GM12878 (cell line): ENCODE data around the gene MYOM3. TPM values are rescaled to one million over a fixed set of nuclear protein-coding genes. Genes with fewer than 3 reads are reported as not detected.

Source experiments
- ATAC-seq: fragments of 200-7000 bp; cut with Tn5 transposase; 3 replicates; pipeline ENCODE4 v1.9.1; 2020; ENCODE audit warnings: mild to moderate bottlenecking, moderate library complexity
- BruUV-seq: library from RNA; stranded (reverse); fragments of 400-500 nt; replicated peaks from 2 replicates; lab custom pipeline; 2021; lab: Mats Ljungman, UMichigan
- CTCF ChIA-PET: fragments of 300-600 bp; sonication (Branson Sonifier 250); formaldehyde crosslinking; extraction: SDS; loops from one replicate; lab custom pipeline; 2021; ENCODE audit warnings: inconsistent platforms; lab: Yijun Ruan, JAX
- POLR2A ChIA-PET: fragments of 350-600 bp; formaldehyde crosslinking; extraction: SDS; loops from one replicate; lab custom pipeline; 2021; ENCODE audit warnings: inconsistent platforms; lab: Charles Lee
- RAD21 ChIA-PET: fragments of 300-600 bp; sonication (Branson Sonifier 250); formaldehyde crosslinking; loops from one replicate; lab custom pipeline; 2023; ENCODE audit warnings: antibody characterized with exemption; ENCODE audit not compliant: unreplicated experiment; lab: Charles Lee
- SMC1A ChIA-PET: fragments of 300-600 bp; sonication (Branson Sonifier 250); formaldehyde crosslinking; loops from one replicate; lab custom pipeline; 2023; ENCODE audit not compliant: unreplicated experiment, uncharacterized antibody; lab: Charles Lee
- DNase-seq: peaks from one replicate; pipeline ENCODE4 v3.0.0-alpha.2; 2011; ENCODE audit warnings: low read depth, low spot score
- FAIRE-seq: peaks from 3 replicates; lab custom pipeline; 2011; peaks lifted over from hg19 to GRCh38; lab: Jason Lieb, UNC
- H2AFZ ChIP-seq: 2 replicates; pipeline ENCODE4 v1.6.0; 2011; ENCODE audit warnings: low read depth, low read length, control low read depth; ENCODE audit not compliant: control insufficient read depth
- H3K27ac ChIP-seq: 2 replicates; pipeline ENCODE4 v1.5.1; 2011; ENCODE audit warnings: control low read depth; ENCODE audit not compliant: control insufficient read depth, insufficient read depth
- H3K27me3 ChIP-seq, 2 experiments: replicated peaks in 1 of 2; 2 replicates each; pipeline versions ENCODE4 v1.6.0 to v1.6.1; 2011; ENCODE audit warnings: low read length in 1 of 2; ENCODE audit not compliant: control insufficient read depth in 2 of 2, insufficient read depth in 2 of 2
- H3K36me3 ChIP-seq, 2 experiments: 2 replicates each; pipeline ENCODE4 v1.5.1; 2011; ENCODE audit warnings: low read length in 1 of 2; ENCODE audit not compliant: control insufficient read depth in 2 of 2, insufficient read depth in 2 of 2
- H3K4me1 ChIP-seq: 2 replicates; pipeline ENCODE4 v1.6.1; 2011; ENCODE audit warnings: mild to moderate bottlenecking, low read length, moderate library complexity, mixed read lengths; ENCODE audit not compliant: control insufficient read depth, insufficient read depth
- H3K4me2 ChIP-seq: 2 replicates; pipeline ENCODE4 v1.6.0; 2011; ENCODE audit warnings: control low read depth; ENCODE audit not compliant: control insufficient read depth, insufficient read depth
- H3K4me3 ChIP-seq: fragments of 200-600 bp; sonication (generic); 2 replicates; pipeline ENCODE4 v1.5.1; 2016
- H3K79me2 ChIP-seq: 2 replicates; pipeline ENCODE4 v1.6.0; 2011; ENCODE audit warnings: low read length; ENCODE audit not compliant: control insufficient read depth, insufficient read depth
- H3K9ac ChIP-seq: 2 replicates; pipeline ENCODE4 v1.8.0; 2011; ENCODE audit warnings: low read length, control low read depth, mixed read lengths; ENCODE audit not compliant: control insufficient read depth, insufficient read depth
- H3K9me3 ChIP-seq: replicated peaks from 3 replicates; pipeline ENCODE4 v1.5.1; 2011; ENCODE audit warnings: mild to moderate bottlenecking, low read length; ENCODE audit not compliant: control insufficient read depth, insufficient read depth
- H4K20me1 ChIP-seq: 2 replicates; pipeline ENCODE4 v1.6.0; 2011; ENCODE audit not compliant: control insufficient read depth, insufficient read depth
- ASH2L ChIP-seq: fragments of 300-600, 200-600 bp; sonication (generic); IDR thresholded peaks from 2 replicates; pipeline ENCODE4 v1.6.1; 2017; ENCODE audit warnings: low read depth, mild to moderate bottlenecking, borderline replicate concordance
- BCL11A ChIP-seq: IDR thresholded peaks from 2 replicates; pipeline ENCODE4 v1.6.1; 2011; ENCODE audit warnings: low read depth, low read length
- ESRRA ChIP-seq: IDR thresholded peaks from 2 replicates; pipeline ENCODE4 v1.6.1; 2012; ENCODE audit warnings: mild to moderate bottlenecking, low read length, improper control_type of control experiment
- HCFC1 ChIP-seq: fragments of 150-350 bp; IDR thresholded peaks from 2 replicates; pipeline ENCODE4 v1.6.1; 2014; ENCODE audit warnings: low read length
- KAT2A ChIP-seq: conservative IDR thresholded peaks from 2 replicates; pipeline ENCODE4 v1.6.1; 2011; ENCODE audit warnings: low read depth, low read length; ENCODE audit not compliant: control insufficient read depth
- NFIC ChIP-seq: IDR thresholded peaks from 2 replicates; pipeline ENCODE4 v1.6.1; 2012; ENCODE audit warnings: low read depth, mild to moderate bottlenecking, inconsistent platforms, low read length, moderate library complexity
- NR2C1 ChIP-seq: fragments of 450-650 bp; IDR thresholded peaks from 2 replicates; pipeline ENCODE4 v1.6.1; 2017; ENCODE audit warnings: antibody characterized with exemption, mild to moderate bottlenecking, moderate library complexity
- RAD21 ChIP-seq: IDR thresholded peaks from 2 replicates; pipeline ENCODE4 v1.6.1; 2011; ENCODE audit warnings: mild to moderate bottlenecking, low read depth, low read length, moderate library complexity; ENCODE audit not compliant: insufficient read depth
- RELA ChIP-seq: fragments of 450-650 bp; IDR thresholded peaks from 2 replicates; pipeline ENCODE4 v1.8.0; 2014; ENCODE audit warnings: borderline replicate concordance; ENCODE audit not compliant: partially characterized antibody
- SUZ12 ChIP-seq: fragments of 200-600 bp; sonication (generic); IDR thresholded peaks from one replicate; pipeline ENCODE4 v1.6.1; 2018; ENCODE audit warnings: antibody characterized with exemption, mild to moderate bottlenecking; ENCODE audit not compliant: unreplicated experiment
- WGBS: methylation state at CpG from one replicate; pipeline ENCODE4 v1.1.6; 2016; ENCODE audit warnings: low lambda C conversion rate; ENCODE audit not compliant: insufficient replicate concordance, insufficient coverage; ENCODE audit errors: missing lambda C conversion rate; 5-methylcytosine and 5-hydroxymethylcytosine counted together
- in situ Hi-C: fragments of 300-500 bp; cut with MboI; formaldehyde crosslinking; loops from 9 replicates; pipeline ENCODE4 v1.14.3; 2018; ENCODE audit warnings: mixed read lengths
- intact Hi-C: fragments of 100-400 bp; cut with micrococcal nuclease; formaldehyde crosslinking; loops from one replicate; pipeline ENCODE4 v1.14.2; 2022; ENCODE audit not compliant: unreplicated experiment
- polyA plus RNA-seq, 11 experiments: library from polyadenylated mRNA; depleted of rRNA in 4 of 11; unstranded in 6 of 11; stranded (reverse) in 5 of 11; fragments of >200 nt; fragmentation: Nextera tagmentation in 4 of 11; fragmentation: Illumina TruSeq in 1 of 11; extraction: Ambion mirVana in 4 of 11; extraction: Trizol in 1 of 11; gene quantifications; 1 replicate in 1 of 11; 2 replicates in 10 of 11; pipeline versions ENCODE4 v1.2.1 to v1.2.3, GENCODE V29; 2011 to 2016; ENCODE audit warnings: inconsistent platforms in 2 of 11, missing spikeins in 2 of 11, low read depth in 1 of 11
- total RNA-seq, 4 experiments: library from RNA; depleted of rRNA in 3 of 4; stranded (reverse); fragments of >200 nt in 3 of 4; fragmentation: Illumina TruSeq in 1 of 4; extraction: Trizol in 1 of 4; gene quantifications; 2 replicates each; pipeline versions ENCODE4 v1.2.1 to v1.2.3, GENCODE V29; 2013 to 2021
- TF ChIP-seq, protein P1 (sequence below): fragments of 150-350 bp; IDR thresholded peaks from 2 replicates; pipeline ENCODE4 v1.6.1; 2014; ENCODE audit warnings: mild to moderate bottlenecking, low read depth, low read length
- TF ChIP-seq, protein P2 (sequence below): IDR thresholded peaks from 2 replicates; pipeline ENCODE4 v1.6.1; 2012; ENCODE audit warnings: improper control_type of control experiment, low read depth, low read length; ENCODE audit not compliant: insufficient replicate concordance
- TF ChIP-seq, protein P3 (sequence below), 3 experiments: IDR thresholded peaks in 2 of 3; conservative IDR thresholded peaks in 1 of 3; 2 replicates each; pipeline ENCODE4 v1.5.1; 2011; ENCODE audit warnings: low read depth in 3 of 3, low read length in 3 of 3, mild to moderate bottlenecking in 3 of 3, control low read depth in 2 of 3, moderate library complexity in 2 of 3, inconsistent platforms in 1 of 3, mixed read lengths in 1 of 3; ENCODE audit not compliant: control insufficient read depth in 2 of 3, insufficient read depth in 1 of 3; ENCODE audit errors: extremely low read depth in 1 of 3
- TF ChIP-seq, protein P4 (sequence below): fragments of 450-650 bp; IDR thresholded peaks from 2 replicates; pipeline ENCODE4 v1.6.1; 2017; ENCODE audit warnings: borderline replicate concordance

The MYOM3 gene
- total and polyA plus RNA-seq, 10 of the 15 experiments (the other 5 are each of a cell fraction or from before 2014, with no cell fraction given), result 0.06 TPM; not detected in 9

DNA sequence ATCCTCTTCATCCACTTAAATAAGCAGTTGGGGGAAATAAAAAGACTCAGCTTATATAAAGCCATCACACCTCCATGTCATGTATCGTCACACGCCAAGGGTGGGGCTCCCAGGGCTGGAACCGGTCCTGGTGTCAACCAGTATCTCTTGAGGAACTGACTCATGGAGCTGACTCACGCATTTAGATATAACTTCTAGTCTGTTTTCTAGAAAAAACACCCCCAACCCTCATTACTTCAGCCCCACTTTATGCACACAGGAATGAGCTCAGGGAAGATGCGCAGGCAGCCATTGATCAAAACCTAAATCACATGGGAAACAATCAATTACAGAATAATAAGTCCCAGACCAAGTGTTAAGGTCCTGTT, 37.9 kb upstream of the MYOM3 start:
- FAIRE-seq (no peak), DNase-seq (no peak), ATAC-seq (no peak)
- Histone ChIP-seq H3K79me2 (no peaks in the 10 kb centered on the region), H3K4me3 (no peak overlapping the region), H3K4me2 (no peak overlapping the region), H3K9me3 (no peaks in the 10 kb centered on the region), H2AFZ (no peak overlapping the region), H3K27ac (no peak overlapping the region), H4K20me1 (no peaks in the 10 kb centered on the region; the same call in 1 of the 2 replicates), H3K9ac (no peak overlapping the region), H3K27me3 (peaks cover 3 to 4% of the 10 kb centered on the region in 2 experiments; a peak in 3 of 4 replicates), H3K4me1 (peaks cover 5% of the 10 kb centered on the region), H3K36me3 (no peaks in the 10 kb centered on the region)
- in situ Hi-C loops (no loop called here), intact Hi-C loops (loop anchor here (1.0 to 5.0 kb wide), 3 partner anchors 49 to 242 kb away; no protein-coding TSS in a partner anchor)
- WGBS, result 67% methylated on average over 5 of the region's 5 CpGs
- ChIA-PET SMC1A (interaction anchor here (0.8 to 9.5 kb wide), 11 partner anchors 9 to 376 kb away, joined by 3 to 104 read pairs (median 6); no protein-coding TSS in a partner anchor), POLR2A (interaction anchor here (0.5 to 1.6 kb wide), 4 partner anchors 52 to 241 kb away, joined by 3 to 4 read pairs (median 3); no protein-coding TSS in a partner anchor), CTCF (interaction anchor here (0.6 to 10.4 kb wide), 45 partner anchors 9 to 1746 kb away, joined by 3 to 134 read pairs (median 4); partner anchors contain the start of genes IFNLR1 and NIPAL3), RAD21 (interaction anchor here (0.6 to 4.9 kb wide), 12 partner anchors 33 to 263 kb away, joined by 3 to 80 read pairs (median 4); no protein-coding TSS in a partner anchor)
- TF ChIP-seq SUZ12, result no peak
- no peak for TF ChIP-seq KAT2A
- TF ChIP-seq NR2C1, result no peak
- no peak for TF ChIP-seq RELA
- TF ChIP-seq, protein P1, sequence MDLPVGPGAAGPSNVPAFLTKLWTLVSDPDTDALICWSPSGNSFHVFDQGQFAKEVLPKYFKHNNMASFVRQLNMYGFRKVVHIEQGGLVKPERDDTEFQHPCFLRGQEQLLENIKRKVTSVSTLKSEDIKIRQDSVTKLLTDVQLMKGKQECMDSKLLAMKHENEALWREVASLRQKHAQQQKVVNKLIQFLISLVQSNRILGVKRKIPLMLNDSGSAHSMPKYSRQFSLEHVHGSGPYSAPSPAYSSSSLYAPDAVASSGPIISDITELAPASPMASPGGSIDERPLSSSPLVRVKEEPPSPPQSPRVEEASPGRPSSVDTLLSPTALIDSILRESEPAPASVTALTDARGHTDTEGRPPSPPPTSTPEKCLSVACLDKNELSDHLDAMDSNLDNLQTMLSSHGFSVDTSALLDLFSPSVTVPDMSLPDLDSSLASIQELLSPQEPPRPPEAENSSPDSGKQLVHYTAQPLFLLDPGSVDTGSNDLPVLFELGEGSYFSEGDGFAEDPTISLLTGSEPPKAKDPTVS, result no peak
- no peak for TF ChIP-seq ESRRA
- TF ChIP-seq HCFC1, result no peak
- TF ChIP-seq RAD21, result no peak
- TF ChIP-seq ASH2L, result no peak
- TF ChIP-seq, protein P2, sequence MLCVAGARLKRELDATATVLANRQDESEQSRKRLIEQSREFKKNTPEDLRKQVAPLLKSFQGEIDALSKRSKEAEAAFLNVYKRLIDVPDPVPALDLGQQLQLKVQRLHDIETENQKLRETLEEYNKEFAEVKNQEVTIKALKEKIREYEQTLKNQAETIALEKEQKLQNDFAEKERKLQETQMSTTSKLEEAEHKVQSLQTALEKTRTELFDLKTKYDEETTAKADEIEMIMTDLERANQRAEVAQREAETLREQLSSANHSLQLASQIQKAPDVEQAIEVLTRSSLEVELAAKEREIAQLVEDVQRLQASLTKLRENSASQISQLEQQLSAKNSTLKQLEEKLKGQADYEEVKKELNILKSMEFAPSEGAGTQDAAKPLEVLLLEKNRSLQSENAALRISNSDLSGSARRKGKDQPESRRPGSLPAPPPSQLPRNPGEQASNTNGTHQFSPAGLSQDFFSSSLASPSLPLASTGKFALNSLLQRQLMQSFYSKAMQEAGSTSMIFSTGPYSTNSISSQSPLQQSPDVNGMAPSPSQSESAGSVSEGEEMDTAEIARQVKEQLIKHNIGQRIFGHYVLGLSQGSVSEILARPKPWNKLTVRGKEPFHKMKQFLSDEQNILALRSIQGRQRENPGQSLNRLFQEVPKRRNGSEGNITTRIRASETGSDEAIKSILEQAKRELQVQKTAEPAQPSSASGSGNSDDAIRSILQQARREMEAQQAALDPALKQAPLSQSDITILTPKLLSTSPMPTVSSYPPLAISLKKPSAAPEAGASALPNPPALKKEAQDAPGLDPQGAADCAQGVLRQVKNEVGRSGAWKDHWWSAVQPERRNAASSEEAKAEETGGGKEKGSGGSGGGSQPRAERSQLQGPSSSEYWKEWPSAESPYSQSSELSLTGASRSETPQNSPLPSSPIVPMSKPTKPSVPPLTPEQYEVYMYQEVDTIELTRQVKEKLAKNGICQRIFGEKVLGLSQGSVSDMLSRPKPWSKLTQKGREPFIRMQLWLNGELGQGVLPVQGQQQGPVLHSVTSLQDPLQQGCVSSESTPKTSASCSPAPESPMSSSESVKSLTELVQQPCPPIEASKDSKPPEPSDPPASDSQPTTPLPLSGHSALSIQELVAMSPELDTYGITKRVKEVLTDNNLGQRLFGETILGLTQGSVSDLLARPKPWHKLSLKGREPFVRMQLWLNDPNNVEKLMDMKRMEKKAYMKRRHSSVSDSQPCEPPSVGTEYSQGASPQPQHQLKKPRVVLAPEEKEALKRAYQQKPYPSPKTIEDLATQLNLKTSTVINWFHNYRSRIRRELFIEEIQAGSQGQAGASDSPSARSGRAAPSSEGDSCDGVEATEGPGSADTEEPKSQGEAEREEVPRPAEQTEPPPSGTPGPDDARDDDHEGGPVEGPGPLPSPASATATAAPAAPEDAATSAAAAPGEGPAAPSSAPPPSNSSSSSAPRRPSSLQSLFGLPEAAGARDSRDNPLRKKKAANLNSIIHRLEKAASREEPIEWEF, result no peak
- no peak for TF ChIP-seq BCL11A
- TF ChIP-seq, protein P3, sequence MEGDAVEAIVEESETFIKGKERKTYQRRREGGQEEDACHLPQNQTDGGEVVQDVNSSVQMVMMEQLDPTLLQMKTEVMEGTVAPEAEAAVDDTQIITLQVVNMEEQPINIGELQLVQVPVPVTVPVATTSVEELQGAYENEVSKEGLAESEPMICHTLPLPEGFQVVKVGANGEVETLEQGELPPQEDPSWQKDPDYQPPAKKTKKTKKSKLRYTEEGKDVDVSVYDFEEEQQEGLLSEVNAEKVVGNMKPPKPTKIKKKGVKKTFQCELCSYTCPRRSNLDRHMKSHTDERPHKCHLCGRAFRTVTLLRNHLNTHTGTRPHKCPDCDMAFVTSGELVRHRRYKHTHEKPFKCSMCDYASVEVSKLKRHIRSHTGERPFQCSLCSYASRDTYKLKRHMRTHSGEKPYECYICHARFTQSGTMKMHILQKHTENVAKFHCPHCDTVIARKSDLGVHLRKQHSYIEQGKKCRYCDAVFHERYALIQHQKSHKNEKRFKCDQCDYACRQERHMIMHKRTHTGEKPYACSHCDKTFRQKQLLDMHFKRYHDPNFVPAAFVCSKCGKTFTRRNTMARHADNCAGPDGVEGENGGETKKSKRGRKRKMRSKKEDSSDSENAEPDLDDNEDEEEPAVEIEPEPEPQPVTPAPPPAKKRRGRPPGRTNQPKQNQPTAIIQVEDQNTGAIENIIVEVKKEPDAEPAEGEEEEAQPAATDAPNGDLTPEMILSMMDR (IDR thresholded peaks at IDR 0.05 in 2 of 3, conservative IDR thresholded peaks at IDR 0.05 in 1 of 3; ENCODE audit: control insufficient read depth in 2 of 3, extremely low read depth in 1 of 3, insufficient read depth in 1 of 3, low read depth in 3 of 3, low read length in 3 of 3), result no peak
- no peak for TF ChIP-seq NFIC
- TF ChIP-seq, protein P4, sequence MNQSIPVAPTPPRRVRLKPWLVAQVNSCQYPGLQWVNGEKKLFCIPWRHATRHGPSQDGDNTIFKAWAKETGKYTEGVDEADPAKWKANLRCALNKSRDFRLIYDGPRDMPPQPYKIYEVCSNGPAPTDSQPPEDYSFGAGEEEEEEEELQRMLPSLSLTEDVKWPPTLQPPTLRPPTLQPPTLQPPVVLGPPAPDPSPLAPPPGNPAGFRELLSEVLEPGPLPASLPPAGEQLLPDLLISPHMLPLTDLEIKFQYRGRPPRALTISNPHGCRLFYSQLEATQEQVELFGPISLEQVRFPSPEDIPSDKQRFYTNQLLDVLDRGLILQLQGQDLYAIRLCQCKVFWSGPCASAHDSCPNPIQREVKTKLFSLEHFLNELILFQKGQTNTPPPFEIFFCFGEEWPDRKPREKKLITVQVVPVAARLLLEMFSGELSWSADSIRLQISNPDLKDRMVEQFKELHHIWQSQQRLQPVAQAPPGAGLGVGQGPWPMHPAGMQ, result no peak
- no TSS peak for BruUV-seq
